GM13977 (cell line): Measurements from ENCODE around the gene KLHL29.

ENCODE experiments used
- DNase-seq: peaks from one replicate; pipeline ENCODE4 v3.0.0; 2012; ENCODE audit warnings: low spot score
- CTCF ChIP-seq: IDR thresholded peaks from 2 replicates; pipeline ENCODE4 v1.5.1; 2012; ENCODE audit warnings: mild to moderate bottlenecking, control low read depth; ENCODE audit not compliant: insufficient read depth; ENCODE audit errors: extremely low read depth, missing control alignments
- in situ Hi-C: fragments of 300-500 bp; cut with MboI; formaldehyde crosslinking; loops from one replicate; pipeline ENCODE4 v1.12.0; 2022; ENCODE audit warnings: low sequenced_read_pairs, low pct_unique_long_range_greater_than_20kb, mixed read lengths, inconsistent platforms; ENCODE audit not compliant: unreplicated experiment

Gene KLHL29

GRCh38 chr2:23453836-23454460 lies 69.0 kb downstream of the KLHL29 start:
- no peak for DNase-seq
- TF ChIP-seq CTCF = no peak
- in situ Hi-C loops = no loop called here

DNA sequence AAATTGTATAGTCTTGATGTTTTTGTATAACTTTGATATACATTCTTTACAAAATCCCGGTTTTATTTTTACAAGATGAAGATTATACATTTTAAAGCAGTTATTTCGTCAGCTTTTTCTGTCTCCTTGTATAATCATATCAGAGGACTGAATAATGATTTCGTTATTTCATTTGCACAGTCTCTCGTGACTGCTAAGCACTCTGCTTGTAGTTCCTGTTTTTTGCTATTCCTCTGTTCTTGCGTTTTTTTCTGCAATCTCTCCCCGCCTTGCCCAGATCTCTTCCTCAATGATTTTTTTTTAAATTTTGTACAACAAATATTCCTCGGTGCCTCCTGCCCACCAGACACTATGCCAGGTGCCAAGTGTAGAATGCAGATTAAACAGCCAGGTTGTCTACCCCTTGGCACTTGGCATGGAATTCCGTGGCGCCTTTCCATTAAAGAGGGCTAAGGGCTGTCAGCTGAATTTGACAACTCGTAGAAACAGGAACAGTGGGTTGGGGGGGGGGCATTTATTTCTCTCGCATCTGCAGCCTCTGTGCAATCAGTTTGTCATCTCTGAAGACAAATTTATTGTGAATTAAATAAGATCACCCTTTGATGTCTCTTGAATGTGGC lies 69.6 kb downstream of the KLHL29 start:
- no peak for DNase-seq
- no peak for TF ChIP-seq CTCF
- in situ Hi-C loops = no loop called here

DNA sequence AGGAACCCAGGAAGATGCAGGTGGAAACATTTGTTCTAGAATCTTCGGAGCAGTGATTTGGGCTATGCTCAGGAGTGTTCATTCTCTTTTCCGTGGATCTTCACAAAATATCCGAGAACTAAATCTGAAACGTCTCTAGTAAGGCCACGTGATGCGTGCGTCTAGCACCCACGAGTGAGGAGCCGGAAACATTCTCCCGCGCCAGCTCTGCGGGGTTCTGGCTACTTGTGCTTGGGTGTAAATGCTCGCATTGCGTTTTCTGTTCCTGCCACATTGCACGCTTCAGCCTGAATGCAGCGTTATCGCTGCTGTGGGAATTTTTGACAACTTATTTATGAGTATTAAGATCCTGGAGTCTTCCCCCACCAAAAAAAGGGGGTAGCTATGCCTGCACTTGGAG lies 71.4 kb downstream of the KLHL29 start:
- TF ChIP-seq CTCF = no peak
- DNase-seq = no peak
- in situ Hi-C loops = no loop called here

GRCh38 chr2:23456881-23457760 lies 72.1 kb downstream of the KLHL29 start:
- TF ChIP-seq CTCF = no peak
- in situ Hi-C loops = no loop called here
- DNase-seq = no peak

DNA sequence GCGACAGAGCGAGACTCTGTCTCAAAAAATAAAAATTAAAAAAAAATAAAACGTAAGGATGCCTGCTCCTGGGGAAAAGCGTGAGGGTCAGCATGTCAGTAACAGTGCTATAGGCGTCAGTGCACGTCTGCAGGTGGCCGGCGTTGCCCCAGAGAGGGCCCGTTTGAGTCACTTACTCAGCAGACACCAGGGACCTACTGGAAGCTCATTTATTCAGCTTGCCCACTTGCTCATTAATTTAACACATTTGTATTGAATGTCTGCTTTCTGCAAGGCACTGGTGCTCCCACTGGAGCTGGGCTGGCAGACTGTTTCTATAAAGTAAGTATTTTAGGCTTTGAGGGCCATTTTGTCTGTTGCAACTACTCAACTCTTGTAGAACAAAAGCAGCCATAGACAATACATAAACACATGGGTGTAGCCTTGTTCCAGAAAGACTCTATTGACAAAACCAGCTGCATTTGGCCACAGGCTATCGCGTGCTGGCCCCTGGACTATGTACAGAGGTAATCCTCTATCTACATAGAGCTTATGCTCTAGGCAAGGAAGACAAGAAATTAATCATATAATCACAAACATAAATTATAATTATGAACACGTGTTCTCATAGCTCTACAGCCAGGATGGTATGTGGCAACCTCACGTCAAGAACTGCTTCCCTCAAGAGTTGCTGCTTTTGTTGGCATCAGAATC lies 73.2 kb downstream of the KLHL29 start:
- no peak for TF ChIP-seq CTCF
- in situ Hi-C loops = no loop called here

GRCh38 chr2:23459032-23459431 lies 74.1 kb downstream of the KLHL29 start:
- no peak for DNase-seq
- in situ Hi-C loops = no loop called here
- TF ChIP-seq CTCF = no peak

More for the DNA sequence above, 73.2 kb downstream of the KLHL29 start:
- no peak for DNase-seq
